Measurements from ENCODE around the gene FXYD5.
"Not testable (repeated sequence)": the region's sequence is repeated elsewhere in the genome, so short reads cannot be mapped to it uniquely, and the experiment has no call there.

The FXYD5 gene

GRCh38 chr19:35128398-35129057, 26.0 kb upstream of the FXYD5 start:
- H3F3A ChIP-seq (ENCODE audit: low read depth) = no peaks in the 10 kb centered on the region
- H3K9me3 ChIP-seq (ENCODE audit: insufficient read depth, low read depth, low read length) = no peaks in the 10 kb centered on the region
- no peaks in the 10 kb centered on the region for H3K36me3 ChIP-seq (ENCODE audit: insufficient read depth, low read length)
- no peak overlapping the region for H2AFZ ChIP-seq (ENCODE audit: low read length)
- H3K4me2 ChIP-seq (ENCODE audit: low read depth, low read length, poor library complexity, severe bottlenecking) = no peak overlapping the region
- H4K20me1 ChIP-seq (ENCODE audit: insufficient read depth, low read length, poor library complexity, severe bottlenecking) = no peaks in the 10 kb centered on the region
- H3K4me3 ChIP-seq (ENCODE audit: low read length, poor library complexity, severe bottlenecking) = no peak overlapping the region
- no peaks in the 10 kb centered on the region for H3K4me1 ChIP-seq (ENCODE audit: insufficient read depth, low read length, poor library complexity, severe bottlenecking)
- H3K9me2 ChIP-seq (replicated peaks; ENCODE audit: low read depth, low read length) = no peaks in the 10 kb centered on the region
- H3K79me2 ChIP-seq (ENCODE audit: insufficient read depth, low read length) = no peaks in the 10 kb centered on the region
- no peak overlapping the region for H3K9ac ChIP-seq (ENCODE audit: low read depth, low read length, poor library complexity, severe bottlenecking)
- H3K27me3 ChIP-seq (ENCODE audit: insufficient read depth, low read length, poor library complexity, severe bottlenecking) = no peaks in the 10 kb centered on the region
- no peak for TF ChIP-seq CTCF (conservative IDR thresholded peaks at IDR 0.05; ENCODE audit: low read length)
- TF ChIP-seq EZH2phosphoT487 (IDR thresholded peaks at IDR 0.05; ENCODE audit: borderline replicate concordance) = no peak

- not testable (repeated sequence) for H3K9me3 ChIP-seq (ENCODE audit: insufficient read depth, low read depth, low read length); H3F3A ChIP-seq (ENCODE audit: low read depth); H2AFZ ChIP-seq (ENCODE audit: low read length); H3K4me1 ChIP-seq (ENCODE audit: insufficient read depth, low read length, poor library complexity, severe bottlenecking); H3K9ac ChIP-seq (ENCODE audit: low read depth, low read length, poor library complexity, severe bottlenecking); H3K36me3 ChIP-seq (ENCODE audit: insufficient read depth, low read length); H3K9me2 ChIP-seq (replicated peaks; ENCODE audit: low read depth, low read length); H3K79me2 ChIP-seq (ENCODE audit: insufficient read depth, low read length); H3K4me2 ChIP-seq (ENCODE audit: low read depth, low read length, poor library complexity, severe bottlenecking); H3K27me3 ChIP-seq (ENCODE audit: insufficient read depth, low read length, poor library complexity, severe bottlenecking); H4K20me1 ChIP-seq (ENCODE audit: insufficient read depth, low read length, poor library complexity, severe bottlenecking); H3K4me3 ChIP-seq (ENCODE audit: low read length, poor library complexity, severe bottlenecking)
Measured at GRCh38 chr19:35129724-35130274, 24.7 kb upstream of the FXYD5 start.

- Histone ChIP-seq H3F3A (ENCODE audit: low read depth) (no peaks in the 10 kb centered on the region), H3K4me3 (ENCODE audit: low read length, poor library complexity, severe bottlenecking) (no peak overlapping the region), H3K4me2 (ENCODE audit: low read depth, low read length, poor library complexity, severe bottlenecking) (no peak overlapping the region), H3K9ac (ENCODE audit: low read depth, low read length, poor library complexity, severe bottlenecking) (no peak overlapping the region), H3K27me3 (ENCODE audit: insufficient read depth, low read length, poor library complexity, severe bottlenecking) (no peaks in the 10 kb centered on the region), H3K36me3 (ENCODE audit: insufficient read depth, low read length) (no peaks in the 10 kb centered on the region), H4K20me1 (ENCODE audit: insufficient read depth, low read length, poor library complexity, severe bottlenecking) (no peaks in the 10 kb centered on the region), H3K9me2 (replicated peaks; ENCODE audit: low read depth, low read length) (no peaks in the 10 kb centered on the region), H3K79me2 (ENCODE audit: insufficient read depth, low read length) (no peaks in the 10 kb centered on the region), H3K4me1 (ENCODE audit: insufficient read depth, low read length, poor library complexity, severe bottlenecking) (no peaks in the 10 kb centered on the region), H3K9me3 (ENCODE audit: insufficient read depth, low read depth, low read length) (no peaks in the 10 kb centered on the region), H2AFZ (ENCODE audit: low read length) (no peak overlapping the region)
- TF ChIP-seq EZH2phosphoT487 (IDR thresholded peaks at IDR 0.05; ENCODE audit: borderline replicate concordance) (no peak), CTCF (conservative IDR thresholded peaks at IDR 0.05; ENCODE audit: low read length) (no peak)
Measured at GRCh38 chr19:35130761-35131720, 23.5 kb upstream of the FXYD5 start.

Data from Loucy (cell line).